Activated T-helper 1 cell treated with anti-CD3 and anti-CD28 coated beads, Interleukin-2, amount 50 U/mL, for 16 hours (primary cell): ENCODE results near the gene METTL13.

ENCODE experiments used
- DNase-seq, 2 donors: peaks; one replicate each; pipeline ENCODE4 v3.0.0-alpha.2; 2020; ENCODE audit warnings: low read depth in 1 of 2, low spot score in 1 of 2

The METTL13 gene, protein sequence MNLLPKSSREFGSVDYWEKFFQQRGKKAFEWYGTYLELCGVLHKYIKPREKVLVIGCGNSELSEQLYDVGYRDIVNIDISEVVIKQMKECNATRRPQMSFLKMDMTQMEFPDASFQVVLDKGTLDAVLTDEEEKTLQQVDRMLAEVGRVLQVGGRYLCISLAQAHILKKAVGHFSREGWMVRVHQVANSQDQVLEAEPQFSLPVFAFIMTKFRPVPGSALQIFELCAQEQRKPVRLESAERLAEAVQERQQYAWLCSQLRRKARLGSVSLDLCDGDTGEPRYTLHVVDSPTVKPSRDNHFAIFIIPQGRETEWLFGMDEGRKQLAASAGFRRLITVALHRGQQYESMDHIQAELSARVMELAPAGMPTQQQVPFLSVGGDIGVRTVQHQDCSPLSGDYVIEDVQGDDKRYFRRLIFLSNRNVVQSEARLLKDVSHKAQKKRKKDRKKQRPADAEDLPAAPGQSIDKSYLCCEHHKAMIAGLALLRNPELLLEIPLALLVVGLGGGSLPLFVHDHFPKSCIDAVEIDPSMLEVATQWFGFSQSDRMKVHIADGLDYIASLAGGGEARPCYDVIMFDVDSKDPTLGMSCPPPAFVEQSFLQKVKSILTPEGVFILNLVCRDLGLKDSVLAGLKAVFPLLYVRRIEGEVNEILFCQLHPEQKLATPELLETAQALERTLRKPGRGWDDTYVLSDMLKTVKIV

DNA sequence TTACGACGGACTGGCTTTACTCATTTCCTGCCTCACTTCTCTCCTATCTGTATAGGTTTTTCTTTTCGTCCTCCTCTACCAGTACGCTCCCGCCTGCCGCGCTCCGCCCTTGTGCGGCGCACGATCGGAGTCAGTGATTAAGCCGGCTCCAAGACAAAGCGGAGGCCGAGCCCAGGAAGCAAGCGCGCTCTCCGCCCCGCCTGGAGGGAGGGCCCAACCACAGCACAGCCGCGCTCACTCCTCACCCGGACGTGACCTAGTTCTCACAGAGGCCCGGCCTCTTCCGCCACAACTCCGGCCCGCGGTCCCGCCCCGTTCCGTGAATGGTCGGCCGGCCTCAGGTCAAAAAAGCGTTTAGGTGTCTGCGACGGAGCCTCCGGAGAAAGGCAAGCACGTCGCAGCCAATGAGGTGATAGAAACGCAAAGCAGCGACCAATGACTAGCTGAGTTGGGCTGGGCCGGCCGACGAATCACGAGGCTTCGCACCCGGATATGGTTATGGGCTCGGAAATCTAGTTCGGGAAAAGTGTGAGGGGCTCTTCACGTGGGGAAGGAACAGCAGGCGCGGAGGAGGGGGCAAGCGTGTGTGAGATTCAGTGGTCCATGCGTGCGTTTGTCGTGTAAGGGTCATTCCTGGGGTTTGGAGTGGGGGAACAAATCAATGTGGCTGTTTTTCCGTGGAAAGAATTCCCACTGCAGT lies at the start of gene METTL13:
TSS of gene METTL13 (plus strand) at position 485 of the 700 bp plus-strand sequence. CDS start 308 bp downstream, outside the sequence.
- peak; percentile 94 to 98 for DNase-seq

DNA sequence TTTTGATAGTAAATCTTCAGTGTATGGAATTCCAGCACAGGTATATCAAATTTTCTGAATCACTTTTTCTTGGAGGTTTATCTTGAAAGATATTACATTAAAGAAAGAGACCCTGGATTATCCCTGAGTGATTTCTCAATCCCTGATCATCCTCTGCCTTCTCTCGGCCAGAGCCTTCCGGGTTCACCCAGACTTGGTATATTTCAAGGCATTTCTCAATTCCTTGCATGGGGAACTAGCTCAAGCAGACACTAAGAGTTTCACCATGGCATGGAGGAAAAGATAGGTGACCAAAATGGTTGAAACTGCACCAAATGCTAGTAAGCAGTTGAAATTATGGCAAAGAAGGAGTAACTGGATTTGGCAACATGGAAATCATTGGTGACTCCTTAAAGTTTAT lies 45.3 kb upstream of the METTL13 start:
- no peak for DNase-seq

DNA sequence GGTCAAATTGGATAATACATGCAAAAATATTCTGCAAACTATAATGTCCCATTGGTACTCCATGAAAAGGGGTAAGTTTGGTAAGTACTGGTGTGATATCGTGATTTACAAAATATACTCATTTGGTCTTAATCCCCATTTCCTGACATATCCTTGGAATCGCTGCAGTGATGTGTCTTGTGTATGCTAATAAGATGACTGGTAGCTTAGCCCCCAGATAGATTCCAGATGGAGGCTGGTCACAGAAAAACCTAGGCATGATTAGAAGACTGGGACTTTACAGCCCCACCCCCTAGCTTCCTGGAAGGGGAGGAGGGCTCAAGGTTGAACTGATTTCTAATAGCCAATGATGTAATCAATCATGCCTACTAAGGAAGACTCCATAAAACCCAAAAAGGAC lies 42.5 kb upstream of the METTL13 start:
- DNase-seq, result no peak

DNA sequence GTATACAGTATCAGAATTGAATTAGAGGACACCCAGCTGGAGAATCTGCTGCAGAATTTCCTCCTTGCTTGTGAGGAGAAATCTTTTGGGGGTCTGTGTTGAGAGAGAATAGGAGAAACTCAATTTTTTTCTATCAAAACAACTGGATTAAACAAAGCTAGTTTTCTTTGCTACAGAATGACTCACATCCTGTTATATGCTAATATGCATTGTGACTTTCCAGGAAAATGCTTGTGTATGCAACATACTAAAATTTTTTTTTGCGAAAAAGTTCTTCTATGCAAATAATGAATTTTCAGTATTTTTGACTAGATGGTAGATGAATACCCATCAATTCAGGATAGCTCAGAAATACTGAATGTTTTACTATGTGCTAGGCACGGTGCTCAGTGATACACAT lies 41.8 kb upstream of the METTL13 start:
- no peak for DNase-seq

DNA sequence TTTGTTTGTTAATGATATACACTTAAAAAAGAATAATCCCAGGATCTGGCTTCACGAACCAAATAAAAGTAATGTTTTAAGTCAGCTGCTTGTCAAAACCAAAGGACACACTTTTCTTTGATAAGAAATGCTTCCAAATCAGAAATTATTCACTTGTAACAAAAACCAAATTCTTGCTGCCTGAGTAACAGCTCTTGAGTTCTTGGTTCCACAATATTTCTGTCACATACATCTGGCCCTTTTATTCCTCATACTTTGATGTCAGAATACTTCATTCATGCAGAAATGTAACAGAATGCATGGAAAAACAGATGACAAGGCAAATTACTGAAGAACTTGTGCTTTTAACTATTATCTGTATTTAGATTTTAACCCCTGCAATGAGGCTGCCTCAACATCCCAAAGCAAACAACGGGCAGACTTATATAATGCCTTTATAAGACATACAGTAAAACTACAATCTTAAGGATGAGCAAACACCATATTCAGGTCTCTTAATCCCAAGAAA lies 41.0 kb upstream of the METTL13 start:
- DNase-seq, result no peak

DNA sequence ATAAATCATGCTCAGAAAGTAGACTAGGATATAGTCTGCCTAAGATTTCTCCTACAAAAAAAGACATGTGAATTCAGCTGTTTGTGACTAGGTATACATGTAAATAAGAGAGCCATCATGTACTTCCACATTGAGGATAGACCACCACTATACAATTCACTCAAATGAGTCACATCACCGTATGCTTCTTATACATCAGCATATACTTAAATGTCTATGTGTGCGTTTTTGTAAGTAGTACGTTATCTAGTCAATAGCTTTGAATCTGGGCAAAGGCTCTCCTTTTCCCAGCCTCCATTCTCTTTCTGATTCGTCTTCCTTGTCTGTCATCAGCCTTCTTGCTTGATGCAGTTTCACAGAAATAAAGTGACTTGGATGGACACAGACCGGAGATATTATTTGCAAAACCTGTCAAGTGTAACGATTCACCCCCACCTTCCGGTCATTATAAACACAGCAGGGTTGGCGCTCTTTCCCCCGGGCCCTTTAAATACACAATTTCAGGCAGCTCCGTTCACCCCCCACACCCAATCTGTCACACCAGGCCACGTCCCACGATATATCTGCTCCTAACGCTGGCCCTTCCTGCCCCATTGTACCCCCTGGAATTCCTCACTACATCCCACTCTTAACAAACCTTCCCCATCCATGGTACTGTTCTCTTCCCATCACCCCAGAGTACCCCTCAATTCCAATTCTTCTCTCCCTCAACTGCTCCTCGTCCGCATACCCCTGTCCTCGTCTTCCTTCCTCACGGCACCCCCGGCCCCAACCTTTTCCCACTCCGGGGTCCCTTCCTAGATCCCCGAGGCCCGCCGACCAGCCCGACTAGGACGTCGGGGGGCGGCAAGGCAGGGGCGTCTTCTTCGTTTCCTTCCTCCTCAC lies 40.2 kb upstream of the METTL13 start:
- peak in 1 of 2 donors; percentile 9 for DNase-seq

DNA sequence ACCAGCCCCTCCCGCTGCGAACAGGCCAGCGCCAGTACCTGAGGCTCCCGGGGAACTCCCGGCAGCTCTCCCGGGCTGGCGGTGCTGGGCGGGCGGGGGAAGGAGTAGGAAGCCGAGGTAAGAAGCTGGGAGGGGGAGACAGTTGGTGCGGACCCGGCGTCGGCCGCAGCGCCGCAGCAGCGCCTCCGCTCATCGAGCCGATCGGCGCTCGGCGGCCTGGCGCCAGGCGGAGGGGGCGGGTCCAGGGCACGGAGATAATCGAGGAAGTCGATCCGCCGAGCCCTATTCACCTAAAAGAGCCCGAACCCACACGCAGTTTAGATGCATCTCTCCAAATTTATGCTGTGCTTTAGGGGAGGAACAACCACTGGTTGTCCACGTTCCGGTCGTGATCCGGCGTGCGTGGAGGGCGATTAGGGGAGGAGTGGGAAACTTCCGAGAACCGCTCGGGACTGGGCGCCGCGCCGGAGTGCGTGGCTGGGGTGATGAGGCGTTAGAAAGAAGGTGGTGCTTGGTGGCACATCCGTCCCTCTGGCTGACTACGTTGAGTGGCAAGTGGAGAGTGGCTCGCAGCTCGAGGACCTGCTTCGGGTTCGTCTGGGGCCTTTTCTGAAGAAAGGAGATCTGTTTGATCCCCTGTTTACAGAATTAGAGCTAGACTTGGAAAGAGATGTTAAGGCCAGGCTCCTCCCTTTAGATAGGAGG lies 39.4 kb upstream of the METTL13 start, which contains the start of gene VAMP4:
TSS of gene VAMP4 (minus strand) at position 194 of the 705 bp plus-strand sequence. CDS start 3,651 bp downstream, outside the sequence.
- peak; percentile 67 to 78 for DNase-seq

DNA sequence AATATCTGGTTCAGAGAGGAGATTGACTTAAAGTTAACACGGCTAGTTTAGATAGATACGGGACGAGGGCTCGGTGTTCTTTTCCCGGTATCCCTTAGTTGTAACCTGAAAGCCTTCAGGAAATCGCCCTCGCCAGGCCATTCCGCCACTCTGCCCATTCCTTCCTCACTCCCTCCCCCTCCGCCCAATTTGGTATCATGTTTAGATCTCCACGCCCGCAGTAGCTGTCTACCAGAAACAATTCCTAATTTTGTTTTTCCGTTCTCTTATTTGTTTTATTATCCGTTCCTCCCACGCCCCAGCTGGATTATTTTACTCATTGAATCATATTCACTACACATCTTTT lies 38.9 kb upstream of the METTL13 start:
- peak in 1 of 2 donors; percentile 6 for DNase-seq

DNA sequence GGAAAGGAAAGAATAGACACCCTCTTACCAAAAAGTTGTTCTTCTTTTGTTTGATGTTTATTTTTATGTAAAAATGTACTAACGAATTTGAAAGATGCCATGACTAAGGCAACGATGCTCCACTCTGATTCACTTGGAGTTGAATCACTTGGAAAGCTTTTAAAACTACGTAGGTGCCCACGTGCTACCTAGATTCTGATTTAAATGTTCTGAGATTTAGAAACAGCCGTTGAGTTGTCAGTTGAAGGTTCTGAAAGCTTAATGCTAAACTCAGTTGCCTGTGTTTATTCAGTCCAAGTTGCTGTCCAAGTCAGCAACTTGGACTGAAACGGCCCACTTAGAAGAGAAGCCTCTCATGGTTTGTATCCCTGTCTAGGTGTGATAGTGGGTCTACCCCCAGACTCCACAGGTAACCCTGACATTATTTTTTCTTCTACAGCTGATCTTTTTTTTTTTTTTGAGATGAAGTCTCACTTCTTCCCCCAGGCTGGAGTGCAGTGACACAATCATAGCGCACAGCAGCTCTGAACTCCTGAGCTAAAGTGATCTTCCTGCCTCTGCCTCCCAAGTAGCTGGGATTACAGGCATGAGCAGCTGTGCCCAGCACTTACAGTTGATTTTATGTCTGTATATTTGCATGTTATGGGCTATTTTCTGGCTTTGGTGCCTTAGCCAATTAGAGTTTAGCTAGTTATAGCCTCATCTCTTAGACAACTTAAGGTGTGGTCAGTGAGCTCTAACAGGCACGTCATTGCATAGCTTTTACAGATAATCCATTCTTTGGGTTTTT lies 38.2 kb upstream of the METTL13 start:
- DNase-seq, result no peak

DNA sequence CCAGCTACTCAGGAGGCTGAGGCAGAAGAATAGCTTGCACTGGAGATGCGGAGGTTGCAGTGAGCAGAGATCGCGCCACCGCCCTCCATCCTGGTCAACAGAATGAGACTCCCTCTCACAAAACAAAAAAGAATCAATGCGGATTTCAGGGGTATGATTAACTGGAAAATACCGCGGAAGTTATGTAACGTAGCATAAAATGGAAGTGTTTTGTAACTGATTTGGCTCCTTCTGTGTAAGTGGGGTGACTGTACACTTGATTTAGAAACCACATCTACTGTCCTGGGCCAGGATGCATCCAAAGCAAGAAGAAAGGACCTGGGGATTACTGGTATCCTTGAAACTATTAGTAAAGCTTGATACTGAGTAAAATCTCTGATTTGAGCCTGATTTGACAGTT lies 36.5 kb upstream of the METTL13 start:
- no peak for DNase-seq

DNA sequence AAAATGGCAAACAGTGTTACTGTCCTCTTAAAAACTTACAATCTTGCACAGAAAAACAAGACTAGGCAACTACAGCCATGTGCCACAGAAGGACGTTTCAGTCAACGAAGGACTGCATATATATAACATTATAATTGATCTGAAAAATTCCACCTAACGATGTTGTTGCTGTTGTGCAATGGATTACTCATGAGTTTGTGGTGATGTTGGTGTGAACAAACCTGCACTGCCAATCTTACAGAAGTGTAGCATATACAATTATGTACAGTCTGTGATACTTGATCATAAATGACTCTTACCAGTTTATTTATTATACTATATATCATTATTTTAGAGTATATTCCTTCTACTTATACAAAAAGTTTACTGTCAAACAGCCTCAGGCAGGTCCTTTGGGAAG lies 32.8 kb upstream of the METTL13 start:
- DNase-seq, result no peak

DNA sequence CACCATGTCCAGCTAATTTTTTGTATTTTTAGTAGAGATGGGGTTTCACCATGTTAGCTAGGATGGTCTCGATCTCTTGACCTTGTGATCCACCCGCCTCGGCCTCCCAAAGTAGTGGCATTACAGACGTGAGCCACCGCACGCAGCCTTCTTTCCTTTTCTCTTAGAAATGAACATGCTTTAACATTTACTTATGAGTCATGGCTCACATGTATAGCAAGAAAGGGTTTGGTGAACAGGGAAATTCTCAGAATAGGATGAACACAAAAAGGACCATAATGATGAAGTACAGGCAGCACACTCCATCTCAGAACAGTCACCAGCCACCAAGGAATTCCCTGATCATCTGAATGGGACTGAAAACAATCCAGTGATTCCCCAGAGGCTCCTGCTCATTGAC lies 30.2 kb upstream of the METTL13 start:
- DNase-seq, result no peak

DNA sequence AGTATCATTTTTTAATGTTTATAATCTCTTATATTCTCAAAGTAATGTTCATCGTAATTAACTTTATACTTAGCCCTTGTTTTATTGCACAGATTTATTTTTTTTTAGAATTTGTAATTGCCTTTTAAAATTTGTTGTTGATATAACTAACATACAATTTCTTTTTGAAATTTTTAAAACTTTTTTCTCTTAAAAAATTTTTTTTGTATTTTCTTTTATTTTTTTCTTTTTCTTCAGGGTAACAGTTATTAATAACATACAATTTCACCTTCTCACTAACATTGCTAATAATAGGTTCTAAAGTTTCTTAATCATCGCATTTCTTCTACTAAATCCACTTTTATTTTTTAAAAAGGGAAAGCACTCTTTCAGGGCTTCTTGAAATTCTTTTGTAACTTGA lies 28.3 kb upstream of the METTL13 start:
- no peak for DNase-seq

DNA sequence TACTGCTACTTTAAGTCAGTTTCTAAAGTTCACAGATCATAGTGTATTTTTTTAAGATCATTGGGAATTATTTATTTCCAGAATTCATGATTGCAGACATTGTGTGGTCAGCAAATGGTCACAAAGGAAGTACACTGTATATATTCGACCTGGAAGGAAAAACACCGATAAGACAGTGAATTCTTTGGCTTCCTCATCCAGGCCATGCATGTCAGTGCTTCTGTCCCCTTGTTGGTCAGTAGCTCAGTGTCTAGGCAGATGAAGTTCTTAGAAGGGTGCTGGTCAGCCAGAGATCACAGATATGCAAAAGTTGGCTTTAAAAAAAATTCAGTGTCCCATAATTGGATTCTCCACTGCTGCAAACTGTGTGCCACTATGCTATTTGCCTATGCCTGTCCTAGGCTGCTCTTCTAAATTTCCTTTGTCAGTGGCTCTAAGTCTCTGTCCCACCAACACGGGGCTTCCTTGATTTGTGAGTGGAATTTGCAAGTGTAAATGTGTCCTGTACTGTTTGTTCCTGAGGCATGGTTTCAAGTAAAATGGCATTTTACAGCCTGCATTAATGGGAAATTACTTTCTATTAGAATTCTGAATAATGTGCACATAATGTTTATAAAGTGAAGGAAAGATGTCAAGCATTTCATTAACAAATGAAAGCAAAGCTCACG lies 27.6 kb upstream of the METTL13 start:
- no peak for DNase-seq

DNA sequence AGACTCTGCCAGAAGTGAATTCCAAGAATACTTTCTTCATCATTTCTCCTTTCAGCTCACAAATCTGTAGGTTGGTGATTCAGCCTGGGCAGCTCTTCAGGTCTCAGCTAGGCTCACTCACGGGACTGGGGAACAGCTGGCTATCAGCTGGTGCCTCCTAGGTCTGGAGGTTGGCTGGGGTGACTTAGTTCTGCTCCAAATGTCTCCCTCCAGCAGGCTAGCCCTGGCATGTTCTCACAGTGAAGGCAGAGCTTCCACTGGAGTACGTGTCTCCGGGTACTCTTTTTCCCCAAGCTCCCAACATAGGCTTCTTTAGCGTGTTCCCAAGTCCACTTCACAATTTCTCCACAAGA lies 27.1 kb upstream of the METTL13 start:
- DNase-seq, result no peak

DNA sequence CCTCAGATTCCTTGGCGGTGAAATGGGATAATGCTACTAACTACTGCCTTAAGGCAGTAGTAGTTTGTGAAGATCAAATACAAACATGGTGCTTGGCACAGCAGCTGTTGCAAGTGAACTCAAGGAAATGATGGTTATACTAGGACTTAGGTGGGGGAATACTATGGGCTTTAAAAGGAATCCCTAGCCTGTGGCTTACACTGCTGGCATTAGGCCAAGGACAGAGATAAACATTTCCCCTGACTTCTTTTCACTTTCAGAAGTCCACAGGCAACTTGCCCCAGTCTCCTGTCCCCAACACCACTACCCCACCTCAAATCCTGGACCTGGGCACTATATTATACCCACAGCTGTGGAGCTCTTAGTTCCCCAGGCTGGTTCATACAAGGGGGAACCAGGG lies 26.5 kb upstream of the METTL13 start:
- DNase-seq, result no peak

DNA sequence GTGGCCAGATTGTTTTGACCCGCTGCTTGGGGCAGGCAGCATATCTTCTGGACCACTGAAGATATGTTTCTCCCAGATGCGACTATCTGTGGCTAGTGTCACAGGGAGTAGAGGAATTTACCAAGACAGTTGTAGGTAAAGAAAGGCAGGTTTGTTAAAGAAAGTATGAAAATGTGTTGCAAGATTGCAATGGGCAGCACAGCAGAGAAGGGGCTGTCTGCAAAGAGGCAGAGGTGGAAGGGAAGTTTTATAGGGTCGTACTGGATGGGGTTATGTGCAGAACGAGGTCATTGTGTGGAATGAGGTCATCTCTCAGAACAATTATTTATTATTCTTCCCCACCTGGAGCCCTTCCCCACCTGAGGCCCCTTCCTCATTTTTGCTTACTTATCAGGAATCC lies 24.6 kb upstream of the METTL13 start:
- no peak for DNase-seq

DNA sequence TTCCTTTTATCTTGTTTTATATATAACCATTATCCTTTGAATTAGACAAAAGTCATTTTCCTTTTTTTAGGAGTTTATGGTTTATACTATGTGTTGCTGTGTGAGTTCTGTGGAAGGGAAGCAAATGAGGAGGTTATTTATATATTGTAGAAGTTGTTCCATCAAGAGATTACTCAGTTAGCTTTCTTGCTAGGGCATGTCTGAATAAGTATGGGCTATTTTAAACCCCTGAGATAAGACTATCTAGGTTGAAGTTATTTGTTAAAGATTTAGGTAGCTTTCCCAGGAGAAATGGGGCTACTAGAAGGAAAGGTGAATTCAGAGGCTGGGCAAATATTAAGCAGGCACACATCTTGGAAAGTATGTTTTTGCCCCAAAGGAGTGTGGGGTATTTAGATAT lies 23.4 kb upstream of the METTL13 start:
- no peak for DNase-seq

DNA sequence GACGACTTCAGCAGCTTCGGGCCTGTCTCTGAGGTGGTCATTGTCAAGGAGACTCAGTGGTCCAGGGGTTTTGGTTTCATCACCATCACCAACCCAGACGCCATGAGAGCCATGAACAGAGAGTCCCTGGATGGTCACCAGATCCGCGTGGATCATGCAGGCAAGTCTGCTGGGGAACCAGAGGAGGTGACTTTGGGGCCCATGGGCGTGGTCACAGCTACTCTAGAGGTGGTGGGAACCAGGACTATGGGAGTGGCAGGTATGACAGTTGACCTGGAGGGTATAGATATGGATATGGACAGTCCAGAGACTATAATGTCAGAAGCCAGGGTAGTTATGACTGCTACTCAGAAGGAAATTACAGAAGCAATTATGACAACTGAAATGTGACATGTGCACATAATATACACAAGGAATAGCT lies 19.3 kb upstream of the METTL13 start:
- no peak for DNase-seq
